C4-2B (cell line): ENCODE data around the gene NCKAP5.

Experiments used
- CTCF ChIP-seq: fragments of 450-650 bp; conservative IDR thresholded peaks from 2 replicates; pipeline ENCODE4 v1.5.1; 2017; ENCODE audit warnings: mild to moderate bottlenecking
- ZFX ChIP-seq: fragments of 450-650 bp; IDR thresholded peaks from 2 replicates; pipeline ENCODE4 v1.6.1; 2017

DNA sequence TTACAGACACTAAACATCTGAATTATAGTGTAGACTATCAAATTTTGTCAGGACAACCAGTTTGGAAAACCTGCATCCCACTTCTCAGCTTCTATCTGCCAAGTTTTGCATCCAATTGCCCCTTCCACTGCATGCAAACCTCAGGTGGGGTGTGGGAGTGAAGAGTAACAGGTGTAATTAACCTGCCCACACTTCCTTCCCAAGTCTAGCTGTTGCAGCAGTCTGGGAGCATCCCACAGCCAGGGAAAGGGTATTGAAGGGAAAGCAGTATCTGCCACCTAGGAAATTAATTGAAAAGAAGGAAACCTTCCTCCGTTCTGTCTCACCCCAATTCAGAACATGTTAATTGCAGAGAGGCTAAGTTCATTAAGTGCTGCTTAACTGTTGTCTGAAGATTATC lies 189.9 kb downstream of the NCKAP5 start:
- TF ChIP-seq CTCF (no peak), ZFX (no peak)
